Stimulated activated naive CD4-positive, alpha-beta T cell (primary cell): ENCODE measurements around the gene MAPT.
"Not testable (repeated sequence)": the region's sequence is repeated elsewhere in the genome, so short reads cannot be mapped to it uniquely, and the experiment has no call there.

Experiments
- DNase-seq, 6 experiments: peaks; one replicate each; lab custom pipeline; 2025; lab: John Stamatoyannopoulos, UW

MAPT gene

DNA sequence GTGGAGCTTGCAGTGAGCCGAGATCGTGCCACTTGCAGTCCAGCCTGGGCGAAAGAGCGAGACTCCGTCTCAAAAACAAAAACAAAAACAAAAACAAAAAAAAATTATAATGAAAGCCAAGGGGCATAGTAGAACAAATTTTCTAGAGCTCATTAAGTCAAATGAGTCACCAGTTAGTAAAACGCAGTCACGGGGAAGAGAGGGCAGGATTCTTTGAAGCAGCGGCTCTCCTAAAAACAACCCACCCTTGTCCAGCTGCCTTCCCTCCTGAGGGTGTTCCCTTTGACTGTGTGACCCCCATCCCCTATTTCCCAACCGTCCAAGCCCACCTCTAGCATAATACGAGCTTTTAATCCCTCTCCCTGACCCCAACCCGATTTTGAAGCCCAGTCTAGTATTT lies 60.6 kb downstream of the MAPT start:
- no peak for DNase-seq

DNA sequence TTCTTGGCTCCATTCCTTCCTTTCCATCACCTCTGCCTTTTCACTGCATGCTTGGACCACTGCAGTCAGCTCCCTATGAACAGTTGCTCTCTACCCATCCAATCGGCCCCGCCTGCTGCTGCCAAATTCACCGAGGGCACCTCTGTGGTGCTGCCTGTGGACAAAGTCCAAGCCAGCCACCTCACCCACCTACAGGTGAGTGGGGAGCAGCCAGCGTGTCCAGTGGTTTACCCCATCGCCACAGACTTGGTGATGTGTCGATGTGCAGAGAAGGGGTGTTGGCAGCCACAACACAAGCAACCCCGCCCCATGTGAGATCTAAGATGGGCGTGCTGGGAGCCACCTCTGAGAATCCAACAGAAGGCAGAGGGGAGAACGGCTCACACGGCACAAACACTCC lies 61.0 kb downstream of the MAPT start:
- DNase-seq = no peak

DNA sequence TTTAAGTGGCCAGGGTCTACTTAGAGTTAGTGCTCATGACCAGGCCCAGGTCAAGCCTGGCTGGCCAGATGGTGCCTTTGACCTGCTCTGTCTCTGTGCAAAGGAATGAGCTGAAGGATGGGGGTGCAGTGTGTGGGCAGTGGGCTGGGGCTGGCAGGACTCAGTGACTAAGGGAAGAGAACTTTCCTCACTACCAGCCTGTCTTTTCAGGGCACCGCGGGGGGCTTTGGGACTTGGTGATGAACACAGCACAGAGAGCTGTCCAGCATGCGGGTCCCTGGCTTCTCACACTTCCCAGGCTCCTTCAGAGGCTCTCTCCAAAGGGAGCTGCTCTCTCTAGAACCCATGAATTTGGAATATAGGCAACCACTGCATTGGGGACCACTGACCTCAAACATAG lies 61.7 kb downstream of the MAPT start:
- no peak for DNase-seq

DNA sequence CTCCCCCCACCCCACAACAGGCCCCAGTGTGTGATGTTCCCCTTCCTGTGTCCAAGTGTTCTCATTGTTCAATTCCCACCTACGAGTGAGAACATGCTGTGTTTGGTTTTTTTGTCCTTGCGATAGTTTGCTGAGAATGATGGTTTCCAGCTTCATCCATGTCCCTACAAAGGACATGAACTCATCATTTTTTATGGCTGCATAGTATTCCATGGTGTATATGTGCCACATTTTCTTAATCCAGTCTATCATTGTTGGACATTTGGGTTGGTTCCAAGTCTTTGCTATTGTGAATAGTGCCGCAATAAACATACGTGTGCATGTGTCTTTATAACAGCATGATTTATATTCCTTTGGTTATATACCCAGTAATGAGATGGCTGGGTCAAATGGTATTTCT lies 62.4 kb downstream of the MAPT start:
- not testable (repeated sequence) for DNase-seq

DNA sequence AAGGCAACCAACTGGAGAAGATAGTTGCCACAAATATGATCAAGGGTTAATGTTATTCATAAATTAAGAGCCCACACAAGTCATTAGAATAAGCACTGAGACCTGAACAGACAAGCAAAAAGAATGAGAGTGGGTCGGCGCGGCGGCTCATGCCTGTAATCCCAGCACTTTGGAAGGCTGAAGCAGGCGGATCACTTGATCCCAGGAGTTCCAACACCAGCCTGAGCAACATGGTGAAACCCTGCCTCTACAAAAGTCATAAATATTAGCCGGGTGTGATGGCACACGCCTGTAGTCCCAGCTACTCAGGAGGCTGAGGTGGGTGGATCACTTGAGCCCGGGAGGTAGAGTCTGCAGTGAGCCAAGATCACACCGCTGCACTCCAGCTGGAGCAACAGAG lies 64.0 kb downstream of the MAPT start:
- no peak for DNase-seq

DNA sequence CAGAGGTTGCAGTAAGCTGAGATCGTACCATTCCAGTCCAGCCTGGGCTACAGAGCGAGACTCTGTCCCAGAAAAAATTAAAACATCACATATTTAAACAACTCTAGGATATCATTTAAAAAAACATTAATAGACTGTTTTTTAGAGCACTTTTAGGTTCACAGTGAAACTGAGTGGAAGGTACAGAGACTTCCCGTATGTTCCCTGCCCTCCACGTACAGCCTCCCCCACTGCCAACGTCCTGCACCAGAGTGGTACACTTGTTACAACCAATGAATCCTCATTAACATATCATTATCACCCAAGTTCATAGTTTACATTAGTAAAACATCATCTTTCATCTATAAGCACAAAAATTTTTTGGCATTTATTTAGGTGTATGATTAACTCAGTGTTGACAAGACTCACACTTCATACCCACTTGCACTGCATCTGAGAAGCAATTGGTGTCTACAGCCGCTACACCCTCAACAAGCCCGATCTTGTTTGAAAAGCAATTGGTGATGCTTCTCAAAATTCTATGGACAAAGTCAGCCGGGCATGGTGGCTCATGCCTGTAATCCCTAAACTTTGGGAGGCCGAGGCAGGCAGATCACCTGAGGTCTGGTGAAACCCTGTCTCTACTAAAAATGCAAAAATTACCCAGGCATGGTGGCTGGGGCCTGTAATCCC lies 64.8 kb downstream of the MAPT start:
- no peak for DNase-seq

DNA sequence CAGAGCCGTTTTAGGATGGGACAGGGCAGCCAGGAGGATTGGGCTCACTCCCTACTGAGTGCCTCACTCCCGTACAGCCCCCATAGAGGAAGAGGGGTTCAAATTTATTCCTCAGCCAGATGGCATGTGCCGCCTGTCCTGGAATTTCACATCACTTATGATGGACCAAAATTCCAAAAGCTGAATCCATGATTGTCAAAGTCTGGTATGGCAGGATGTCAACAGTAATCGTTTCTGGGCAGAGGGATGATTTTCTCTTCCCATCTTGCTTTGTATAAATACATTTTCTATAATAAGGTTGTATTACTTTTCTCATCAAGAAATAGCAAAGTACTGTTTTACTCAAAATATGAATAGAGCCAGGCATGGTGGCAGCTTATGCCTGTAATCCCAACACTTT lies 66.0 kb downstream of the MAPT start:
- no peak for DNase-seq

DNA sequence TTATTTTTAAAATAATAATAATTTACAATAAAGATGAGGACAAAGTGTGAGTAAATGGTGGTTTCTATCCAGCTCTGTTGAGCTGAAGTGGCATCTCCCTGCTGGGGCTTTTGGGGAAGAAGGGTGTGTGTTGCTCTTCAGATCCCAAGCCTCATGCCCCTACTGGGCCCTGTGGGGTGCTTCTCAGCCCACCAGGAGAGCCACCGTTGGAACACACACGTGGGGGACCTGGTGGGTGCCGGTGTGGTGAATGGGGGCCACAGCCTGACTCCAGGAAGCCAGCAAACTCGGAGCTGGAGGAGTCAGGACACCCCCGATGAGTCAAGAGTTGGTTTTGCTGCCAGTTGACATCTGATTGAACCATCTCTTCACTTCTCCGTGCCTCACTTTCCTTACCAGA lies 66.9 kb downstream of the MAPT start:
- no peak for DNase-seq

DNA sequence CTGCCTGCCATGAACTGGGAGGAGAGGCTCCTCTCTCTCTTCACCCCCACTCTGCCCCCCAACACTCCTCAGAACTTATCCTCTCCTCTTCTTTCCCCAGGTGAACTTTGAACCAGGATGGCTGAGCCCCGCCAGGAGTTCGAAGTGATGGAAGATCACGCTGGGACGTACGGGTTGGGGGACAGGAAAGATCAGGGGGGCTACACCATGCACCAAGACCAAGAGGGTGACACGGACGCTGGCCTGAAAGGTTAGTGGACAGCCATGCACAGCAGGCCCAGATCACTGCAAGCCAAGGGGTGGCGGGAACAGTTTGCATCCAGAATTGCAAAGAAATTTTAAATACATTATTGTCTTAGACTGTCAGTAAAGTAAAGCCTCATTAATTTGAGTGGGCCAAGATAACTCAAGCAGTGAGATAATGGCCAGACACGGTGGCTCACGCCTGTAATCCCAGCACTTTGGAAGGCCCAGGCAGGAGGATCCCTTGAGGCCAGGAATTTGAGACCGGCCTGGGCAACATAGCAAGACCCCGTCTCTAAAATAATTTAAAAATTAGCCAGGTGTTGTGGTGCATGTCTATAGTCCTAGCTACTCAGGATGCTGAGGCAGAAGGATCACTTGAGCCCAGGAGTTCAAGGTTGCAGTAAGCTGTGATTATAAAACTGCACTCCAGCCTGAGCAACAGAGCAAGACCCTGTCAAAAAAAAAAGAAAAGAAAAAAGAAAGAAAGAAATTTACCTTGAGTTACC lies 68.0 kb downstream of the MAPT start:
- no peak for DNase-seq

DNA sequence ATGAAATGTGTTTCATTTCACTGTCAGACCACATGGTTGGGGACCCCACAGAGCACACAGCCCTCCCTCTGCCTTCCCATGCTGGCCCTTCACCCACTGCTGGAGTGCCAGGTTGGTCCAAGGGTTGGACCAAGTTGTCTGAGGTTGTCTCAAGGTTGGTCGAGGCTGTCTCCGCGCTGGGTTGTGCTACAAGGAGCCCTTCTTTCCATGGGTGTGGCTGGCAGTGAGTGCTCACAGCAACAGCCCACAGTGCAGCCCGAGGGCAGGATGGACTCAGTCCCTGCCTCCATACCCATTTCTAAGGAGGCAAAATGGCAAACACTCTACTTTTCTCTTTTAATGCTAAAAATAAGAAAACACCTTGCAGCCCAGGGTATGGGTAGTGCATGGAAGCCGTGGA lies 68.9 kb downstream of the MAPT start:
- DNase-seq = no peak

DNA sequence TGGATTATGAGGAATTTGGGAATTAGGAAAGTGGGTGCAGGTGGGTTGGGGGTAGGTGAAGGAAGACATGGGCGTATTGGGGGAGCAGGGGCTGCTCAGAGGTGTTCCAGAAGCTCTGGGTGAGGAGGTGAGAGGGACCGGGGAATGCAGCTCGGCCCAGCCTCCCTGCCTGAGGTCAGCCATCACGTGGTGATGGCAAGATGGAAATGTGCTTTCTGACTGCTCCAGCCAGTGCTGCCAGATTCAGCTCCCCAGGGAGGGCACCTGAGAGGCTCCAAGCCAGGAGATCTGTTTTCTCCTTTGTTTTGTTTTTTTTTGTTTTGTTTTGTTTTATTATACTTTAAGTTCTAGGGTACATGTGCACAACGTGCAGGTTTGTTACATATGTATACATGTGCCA lies 69.5 kb downstream of the MAPT start:
- DNase-seq = no peak

DNA sequence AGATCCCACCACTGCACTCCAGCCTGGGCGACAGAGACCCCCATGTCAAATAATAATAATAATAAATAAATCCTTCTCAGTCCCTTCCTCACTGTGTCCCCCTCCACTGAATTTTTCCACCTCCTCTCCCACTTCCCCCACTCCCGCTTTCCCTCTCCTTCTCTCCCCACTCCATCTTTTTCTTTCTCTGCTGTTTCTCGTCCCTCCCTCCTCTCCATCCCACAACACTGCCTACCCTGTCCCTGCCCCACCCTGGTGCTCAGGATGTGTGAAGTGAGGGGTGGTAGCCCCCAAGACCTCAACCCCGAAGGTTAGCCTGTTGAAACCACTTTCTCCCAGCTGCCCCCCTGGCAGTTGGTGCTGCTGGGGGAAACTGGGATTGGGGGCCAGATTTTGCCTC lies 70.3 kb downstream of the MAPT start:
- no peak for DNase-seq

DNA sequence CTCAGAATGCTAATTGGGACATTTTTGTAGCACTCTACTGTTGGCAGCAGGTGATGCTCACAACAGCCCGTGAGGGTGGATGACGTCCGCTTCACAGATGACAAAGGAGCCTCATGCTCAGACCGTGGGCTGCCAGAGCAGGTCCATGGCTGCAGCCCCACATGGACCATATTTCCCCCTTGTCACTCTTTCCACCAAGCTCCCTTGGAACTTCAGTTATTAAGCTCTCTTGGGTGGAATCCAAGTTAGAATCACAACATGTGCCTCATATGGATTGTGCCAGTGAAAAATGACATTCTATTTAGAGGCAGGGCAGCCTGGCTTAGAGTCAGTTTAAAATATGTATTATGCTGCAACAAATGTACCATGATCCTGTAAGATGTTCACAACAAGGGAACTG lies 71.5 kb downstream of the MAPT start:
- DNase-seq = no peak

DNA sequence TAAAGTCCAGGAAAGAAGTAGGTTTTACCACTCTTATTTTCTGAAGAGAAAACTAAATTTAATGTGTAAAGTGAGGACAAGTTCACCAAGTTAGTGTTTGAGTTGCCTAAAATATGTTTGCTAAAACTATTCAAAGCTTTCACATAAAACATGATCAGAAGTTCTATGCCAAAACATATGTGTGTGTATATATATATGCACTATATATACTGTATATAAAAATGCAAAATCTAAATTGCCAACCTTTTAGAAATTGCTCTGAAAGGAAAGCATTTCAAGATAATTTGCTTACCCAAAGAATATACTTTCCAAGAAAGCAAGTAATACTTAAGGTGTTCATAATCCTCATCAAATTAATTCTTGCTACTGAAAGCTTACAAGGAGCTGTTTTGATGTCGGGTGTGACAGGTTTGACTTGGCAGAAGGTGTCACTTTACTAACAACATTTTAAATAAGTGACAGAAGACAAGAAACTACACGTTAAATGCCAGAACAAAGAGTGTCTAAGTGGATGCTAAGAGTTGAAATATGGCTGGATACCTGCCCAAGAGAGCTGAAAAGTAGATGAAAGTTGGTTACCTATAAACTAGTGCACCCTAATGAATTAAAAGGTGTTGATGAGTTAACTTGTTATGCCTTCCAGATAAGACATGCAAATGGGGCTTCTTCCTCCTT lies 72.4 kb downstream of the MAPT start:
- no peak for DNase-seq

DNA sequence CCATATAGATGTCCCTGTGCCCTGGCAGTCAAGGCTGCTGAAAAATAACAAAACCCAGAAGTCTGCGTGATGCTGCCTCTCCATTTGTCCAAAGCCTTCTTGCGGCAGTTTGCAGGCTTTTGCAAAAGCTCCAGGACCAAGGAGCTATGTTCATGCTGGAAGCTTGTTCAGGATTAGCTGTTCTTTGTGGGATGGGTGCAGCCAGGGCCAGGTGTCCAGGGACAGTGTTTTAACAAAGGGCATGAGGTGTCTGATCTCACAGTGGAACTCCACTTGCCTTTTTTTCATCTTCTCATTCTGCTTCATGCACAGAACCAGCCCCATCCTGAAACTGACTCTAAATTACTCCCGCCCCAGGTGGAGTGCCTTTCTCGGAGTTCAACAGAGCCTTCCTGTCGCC lies 73.0 kb downstream of the MAPT start:
- no peak for DNase-seq

DNA sequence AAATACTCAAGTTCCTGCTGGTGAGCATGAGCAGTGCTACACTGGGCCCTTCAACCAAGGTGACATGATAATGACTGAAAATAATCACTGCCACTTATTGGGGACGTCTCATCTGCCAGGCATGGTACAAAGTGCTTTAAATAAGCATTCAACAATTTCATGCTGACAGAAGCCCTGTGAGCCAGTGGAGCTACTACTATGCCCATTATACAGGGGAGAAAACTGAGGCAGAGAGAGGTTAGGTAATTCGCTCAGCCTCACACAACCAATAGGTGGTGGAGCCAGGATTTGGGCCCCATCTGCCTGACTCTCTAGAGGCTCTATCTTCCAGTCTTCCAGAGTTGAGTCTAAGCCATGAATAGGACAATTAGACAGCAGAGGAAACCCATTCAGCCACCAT lies 74.4 kb downstream of the MAPT start:
- no peak for DNase-seq

DNA sequence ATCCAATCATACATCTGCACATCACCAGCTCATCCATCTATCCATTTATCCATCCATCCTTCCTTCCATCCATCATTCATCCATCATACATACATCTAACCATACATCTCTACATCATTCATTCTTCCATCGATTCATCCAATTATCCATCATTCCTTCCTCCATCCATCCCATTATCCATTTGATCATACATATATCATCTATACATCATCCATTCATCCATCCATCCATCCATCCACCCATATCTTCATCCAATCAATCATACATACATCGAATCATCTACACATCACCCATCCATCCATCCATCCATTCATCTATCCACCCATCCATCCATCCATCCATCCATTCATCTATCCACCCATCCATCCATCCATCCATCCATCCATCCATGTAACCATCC lies 75.4 kb downstream of the MAPT start:
- no peak for DNase-seq

DNA sequence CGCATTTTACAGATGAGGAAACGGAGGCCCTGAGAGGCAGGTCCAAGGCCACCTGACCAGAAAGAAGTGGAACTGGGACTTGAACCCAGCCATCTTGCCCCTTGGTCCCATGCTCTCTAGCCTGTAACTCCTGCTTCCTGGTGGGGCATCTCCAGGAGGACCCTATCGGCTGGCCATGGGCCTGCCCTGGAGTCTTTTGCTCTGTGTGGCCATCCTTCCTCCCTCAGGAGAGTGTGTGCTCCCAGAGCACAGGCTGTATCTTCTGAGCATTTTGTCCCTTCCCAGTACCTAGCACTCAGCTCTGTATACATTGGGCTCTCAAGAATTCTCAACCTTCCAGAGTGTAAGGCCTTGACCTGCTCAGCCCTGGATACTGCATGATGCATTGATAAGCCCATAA lies 76.3 kb downstream of the MAPT start:
- no peak for DNase-seq

DNA sequence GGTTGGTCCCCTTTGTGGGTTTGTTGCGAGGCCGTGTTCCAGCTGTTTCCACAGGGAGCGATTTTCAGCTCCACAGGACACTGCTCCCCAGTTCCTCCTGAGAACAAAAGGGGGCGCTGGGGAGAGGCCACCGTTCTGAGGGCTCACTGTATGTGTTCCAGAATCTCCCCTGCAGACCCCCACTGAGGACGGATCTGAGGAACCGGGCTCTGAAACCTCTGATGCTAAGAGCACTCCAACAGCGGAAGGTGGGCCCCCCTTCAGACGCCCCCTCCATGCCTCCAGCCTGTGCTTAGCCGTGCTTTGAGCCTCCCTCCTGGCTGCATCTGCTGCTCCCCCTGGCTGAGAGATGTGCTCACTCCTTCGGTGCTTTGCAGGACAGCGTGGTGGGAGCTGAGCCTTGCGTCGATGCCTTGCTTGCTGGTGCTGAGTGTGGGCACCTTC lies 77.4 kb downstream of the MAPT start:
- DNase-seq = no peak

DNA sequence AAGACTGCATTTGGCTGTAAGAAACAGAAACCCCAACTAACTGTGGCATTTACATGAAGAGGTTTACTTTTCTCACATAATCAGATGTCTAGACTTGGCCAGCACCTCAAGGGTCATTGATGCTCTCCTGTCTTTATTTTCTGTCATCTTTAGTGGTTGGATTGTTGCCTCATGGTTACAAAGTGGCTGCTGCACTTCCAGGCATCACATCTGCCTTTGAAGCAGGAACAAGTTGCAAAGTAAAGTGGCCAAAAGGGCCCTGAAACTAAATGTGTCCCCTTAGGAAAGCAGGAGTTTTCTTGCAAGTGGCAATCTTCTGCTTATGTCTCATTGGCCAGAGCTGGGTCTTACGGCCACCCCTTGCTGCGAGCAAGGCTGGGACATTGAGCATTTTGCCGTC lies 78.2 kb downstream of the MAPT start:
- DNase-seq = no peak

DNA sequence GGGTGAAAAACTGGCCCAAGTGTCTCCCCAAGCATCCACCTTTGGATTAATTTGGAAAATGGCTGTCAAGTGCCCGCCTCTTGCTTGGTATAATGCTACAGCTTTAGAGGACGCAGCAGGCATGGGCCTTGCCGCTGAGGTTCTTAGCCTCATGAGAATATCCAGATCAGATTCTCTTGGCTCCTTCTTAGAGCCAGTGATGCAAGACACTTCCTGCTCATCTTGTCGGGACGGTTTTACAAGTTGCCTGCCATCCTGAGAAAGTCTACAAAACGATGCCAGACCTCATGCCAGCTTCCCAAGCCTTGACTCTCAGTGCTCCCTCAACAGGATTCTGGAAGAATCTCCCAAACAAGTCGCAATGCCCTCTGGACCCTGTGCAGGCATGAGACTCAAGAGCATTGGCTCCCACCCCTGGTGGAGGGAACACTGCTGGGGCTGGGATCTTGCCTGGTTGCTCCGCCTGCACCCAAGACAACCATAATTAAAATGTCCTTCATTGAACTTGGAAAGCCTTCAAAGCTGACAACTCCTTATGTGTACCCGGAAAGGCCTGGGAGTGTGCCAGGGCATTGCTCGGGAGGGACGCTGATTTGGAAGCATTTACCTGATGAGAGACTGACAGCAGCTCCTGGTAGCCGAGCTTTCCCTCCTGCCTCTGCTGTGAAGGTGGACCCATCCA lies 78.9 kb downstream of the MAPT start:
- DNase-seq = no peak

DNA sequence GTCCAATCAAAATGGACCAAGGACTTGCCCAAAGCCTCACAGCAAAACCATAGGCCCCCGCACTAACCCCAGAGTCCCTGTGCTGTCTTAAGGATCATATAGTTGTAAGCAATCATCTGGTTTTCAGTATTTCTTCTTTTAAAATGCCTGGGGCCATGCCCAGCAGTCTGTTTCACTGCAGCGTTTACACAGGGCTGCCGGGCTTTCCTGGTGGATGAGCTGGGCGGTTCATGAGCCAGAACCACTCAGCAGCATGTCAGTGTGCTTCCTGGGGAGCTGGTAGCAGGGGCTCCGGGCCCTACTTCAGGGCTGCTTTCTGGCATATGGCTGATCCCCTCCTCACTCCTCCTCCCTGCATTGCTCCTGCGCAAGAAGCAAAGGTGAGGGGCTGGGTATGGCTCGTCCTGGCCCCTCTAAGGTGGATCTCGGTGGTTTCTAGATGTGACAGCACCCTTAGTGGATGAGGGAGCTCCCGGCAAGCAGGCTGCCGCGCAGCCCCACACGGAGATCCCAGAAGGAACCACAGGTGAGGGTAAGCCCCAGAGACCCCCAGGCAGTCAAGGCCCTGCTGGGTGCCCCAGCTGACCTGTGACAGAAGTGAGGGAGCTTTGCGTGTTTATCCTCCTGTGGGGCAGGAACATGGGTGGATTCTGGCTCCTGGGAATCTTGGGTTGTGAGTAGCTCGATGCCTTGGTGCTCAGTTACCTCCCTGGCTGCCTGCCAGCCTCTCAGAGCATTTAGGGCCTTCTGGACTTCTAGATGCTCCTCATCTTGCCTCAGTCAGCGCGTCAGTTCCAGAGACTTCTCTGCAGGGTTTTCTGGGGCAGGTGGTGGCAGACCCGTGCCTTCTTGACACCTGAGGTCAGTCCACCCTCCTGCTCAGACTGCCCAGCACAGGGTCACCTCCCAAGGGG lies 79.8 kb downstream of the MAPT start:
- no peak for DNase-seq
